Rectal smooth muscle tissue (tissue), 1 donor: Measurements from ENCODE around the gene PRKCZ.

Experiments used
- H3K27ac ChIP-seq: one replicate; pipeline ENCODE4 v1.7.0; 2013; ENCODE audit warnings: low read depth, low read length, inconsistent platforms
- H3K27me3 ChIP-seq: one replicate; pipeline ENCODE4 v1.7.0; 2013; ENCODE audit warnings: low read length; ENCODE audit not compliant: control insufficient read depth, insufficient read depth
- H3K36me3 ChIP-seq: one replicate; pipeline ENCODE4 v1.7.0; 2013; ENCODE audit warnings: low read length; ENCODE audit not compliant: control insufficient read depth, insufficient read depth
- H3K4me1 ChIP-seq: one replicate; pipeline ENCODE4 v1.7.0; 2013; ENCODE audit warnings: low read length; ENCODE audit not compliant: control insufficient read depth, insufficient read depth
- H3K4me3 ChIP-seq: one replicate; pipeline ENCODE4 v1.7.0; 2013; ENCODE audit warnings: low read length
- H3K9ac ChIP-seq: one replicate; pipeline ENCODE4 v1.7.0; 2013; ENCODE audit warnings: low read length

The PRKCZ gene

DNA sequence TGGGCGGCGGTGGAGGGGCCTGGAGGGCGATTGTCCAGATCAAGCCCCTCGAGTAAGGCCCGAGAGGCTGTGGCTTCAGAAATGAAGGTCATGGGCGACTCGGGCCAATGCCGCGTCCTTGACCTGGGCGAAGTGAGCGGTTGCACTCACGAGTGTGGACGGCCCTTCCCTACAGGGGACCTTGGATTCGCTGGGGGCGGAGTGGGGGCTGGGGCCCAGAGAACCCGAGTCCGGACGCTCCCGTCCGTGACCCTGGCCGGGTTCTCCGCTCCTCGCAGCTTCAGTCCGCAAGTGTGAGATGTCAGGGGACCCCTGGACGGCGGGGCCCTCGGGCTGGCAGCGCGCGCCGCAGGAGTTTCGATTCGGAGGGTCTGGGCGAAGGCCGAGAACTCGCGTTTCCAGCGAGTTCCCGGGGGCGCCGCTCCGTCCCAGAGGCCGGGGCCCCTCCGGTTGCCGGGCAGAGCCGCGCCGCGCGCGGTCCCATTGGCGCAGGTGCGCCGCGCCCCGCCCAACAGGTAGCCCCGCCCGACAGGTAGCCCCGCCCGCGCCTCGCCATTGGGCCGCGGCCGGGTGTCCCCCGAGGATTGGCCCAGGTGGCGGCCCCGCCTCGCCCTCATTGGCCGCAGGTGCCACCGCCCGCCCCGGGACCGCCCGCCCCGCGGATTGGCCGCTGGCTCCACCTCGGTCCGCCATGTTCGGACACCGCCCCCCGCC is at the start of gene PRKCZ:
Gene PRKCZ, plus strand, starts transcription at position 694 of the 714 bp plus-strand sequence. CDS start 220 bp downstream, outside the sequence.
- Histone ChIP-seq H3K27ac (no peak within 1 kb of the TSS), H3K27me3 (peaks cover 14% of the 10 kb centered on the region), H3K36me3 (no peaks in the 10 kb centered on the region), H3K9ac (no peak within 1 kb of the TSS), H3K4me3 (peak within 1 kb of the TSS; percentile 70), H3K4me1 (no peaks in the 10 kb centered on the region)

DNA sequence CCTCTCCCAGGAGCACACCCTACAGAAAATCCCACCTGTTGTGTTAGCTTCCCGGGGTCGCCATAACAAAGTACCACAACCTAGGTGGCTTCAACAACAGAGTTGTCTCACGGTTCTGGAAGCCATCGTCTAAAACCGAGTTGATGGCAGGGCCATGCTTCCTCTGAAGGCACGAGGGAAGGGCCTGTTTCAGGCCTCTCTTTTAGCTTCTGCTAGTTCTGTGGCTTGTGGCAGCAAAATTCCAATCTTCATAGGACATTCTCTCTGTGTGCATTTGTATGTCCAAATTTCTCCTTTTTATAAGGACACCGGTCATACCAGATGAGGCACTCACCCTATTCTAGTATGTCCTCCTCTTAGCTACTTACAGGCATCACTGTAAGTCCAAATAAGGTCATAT is 49.8 kb upstream of the PRKCZ start:
- H3K27me3 ChIP-seq, result peaks cover 5% of the 10 kb centered on the region
- H3K27ac ChIP-seq, result no peak overlapping the region
- no peak overlapping the region for H3K9ac ChIP-seq
- no peaks in the 10 kb centered on the region for H3K4me1 ChIP-seq
- H3K36me3 ChIP-seq, result no peaks in the 10 kb centered on the region
- H3K4me3 ChIP-seq, result no peak overlapping the region

DNA sequence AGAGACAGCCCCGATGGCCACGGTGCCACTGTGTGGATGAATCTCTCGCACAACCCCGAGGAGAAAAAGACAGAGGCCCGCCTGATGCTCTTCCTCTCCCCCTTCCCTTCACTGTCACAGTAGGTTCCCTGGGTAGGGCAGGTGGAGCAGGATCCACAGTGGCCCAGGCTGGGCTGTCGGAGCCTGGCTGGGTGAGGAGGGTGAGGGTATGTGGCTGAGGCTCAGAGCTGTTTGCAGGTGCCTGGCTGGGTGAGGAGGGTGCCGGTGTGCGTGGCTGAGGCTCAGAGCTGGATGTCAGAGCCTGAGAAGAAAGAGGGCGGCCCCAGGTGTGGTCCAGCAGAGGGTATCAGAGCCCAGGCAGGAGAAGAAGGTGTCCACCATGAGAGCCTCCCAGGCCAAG is 49.4 kb upstream of the PRKCZ start:
- H3K36me3 ChIP-seq, result no peaks in the 10 kb centered on the region
- H3K27me3 ChIP-seq, result peaks cover 5% of the 10 kb centered on the region
- no peak overlapping the region for H3K9ac ChIP-seq
- no peaks in the 10 kb centered on the region for H3K4me1 ChIP-seq
- H3K27ac ChIP-seq, result no peak overlapping the region
- no peak overlapping the region for H3K4me3 ChIP-seq

DNA sequence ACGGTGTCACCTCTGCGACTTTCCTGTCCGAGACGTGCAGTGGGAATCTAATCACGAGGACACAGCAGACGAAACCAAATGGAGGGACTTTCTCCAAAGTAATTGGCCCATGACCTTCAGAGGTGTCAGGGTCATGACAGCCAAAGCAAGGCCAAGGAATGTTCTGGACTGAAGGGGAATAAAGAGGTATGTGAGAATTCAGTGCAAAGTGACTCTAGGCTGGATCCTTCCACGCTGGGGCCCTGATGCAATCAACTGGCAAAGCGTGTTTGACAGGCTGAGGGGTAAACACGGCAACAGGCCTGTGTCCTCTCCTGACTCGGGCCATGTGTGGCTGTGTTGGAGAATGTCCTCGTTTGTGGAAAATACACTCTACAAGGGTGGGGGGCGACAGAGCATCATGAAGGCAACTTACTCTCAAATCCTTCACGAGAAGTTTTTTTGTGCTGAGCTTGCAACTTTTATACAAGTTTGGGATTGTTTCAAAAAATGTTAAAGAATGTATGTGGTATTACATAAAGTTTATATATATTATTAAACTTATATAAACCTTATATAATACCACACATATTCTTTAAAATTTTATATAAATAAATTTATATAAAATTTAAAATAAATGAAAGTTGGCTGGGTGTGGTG is 48.3 kb upstream of the PRKCZ start:
- H3K27ac ChIP-seq, result no peak overlapping the region
- peaks cover 5% of the 10 kb centered on the region for H3K27me3 ChIP-seq
- no peak overlapping the region for H3K9ac ChIP-seq

DNA sequence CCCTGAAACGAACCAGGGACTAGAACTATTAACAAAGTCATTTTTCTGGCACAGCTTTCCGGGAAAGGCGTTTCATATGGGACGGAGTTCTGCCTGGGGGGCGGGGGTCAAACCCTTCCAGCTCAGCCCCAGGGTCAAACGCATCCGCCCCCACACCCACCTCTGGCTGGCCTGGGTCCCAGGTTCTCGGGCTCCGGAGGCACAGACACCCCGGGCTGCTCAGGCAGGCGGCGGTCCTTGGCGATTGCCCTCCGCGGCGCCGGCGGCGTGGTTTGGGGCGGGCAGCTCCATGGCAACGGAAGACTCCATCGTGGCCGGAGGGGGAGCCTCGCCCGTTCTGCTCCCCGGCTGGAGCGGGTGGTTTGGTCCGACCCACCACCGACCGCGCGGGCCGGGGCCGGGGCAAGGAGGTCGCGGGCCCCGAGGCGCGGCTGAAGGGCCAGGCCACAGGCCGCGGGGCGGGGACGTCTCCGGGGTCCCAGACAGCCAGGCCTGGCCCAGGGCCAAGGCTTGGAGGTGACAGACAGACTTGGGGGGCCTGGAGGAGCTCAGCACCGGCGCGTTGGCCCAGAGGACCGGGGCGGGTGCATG is 46.6 kb upstream of the PRKCZ start, which contains the start of gene CFAP74:
Gene CFAP74, minus strand, starts transcription at position 246 of the 591 bp plus-strand sequence. CDS start 12,830 bp downstream, outside the sequence.
- no peak within 1 kb of the TSS for H3K9ac ChIP-seq
- no peak within 1 kb of the TSS for H3K27ac ChIP-seq
- H3K27me3 ChIP-seq, result peaks cover 5% of the 10 kb centered on the region
- H3K4me1 ChIP-seq, result no peaks in the 10 kb centered on the region
- no peak within 1 kb of the TSS for H3K4me3 ChIP-seq
- no peaks in the 10 kb centered on the region for H3K36me3 ChIP-seq

More for the DNA sequence above, 48.3 kb upstream of the PRKCZ start:
- no peak overlapping the region for H3K4me3 ChIP-seq
- no peaks in the 10 kb centered on the region for H3K4me1 ChIP-seq
- no peaks in the 10 kb centered on the region for H3K36me3 ChIP-seq

DNA sequence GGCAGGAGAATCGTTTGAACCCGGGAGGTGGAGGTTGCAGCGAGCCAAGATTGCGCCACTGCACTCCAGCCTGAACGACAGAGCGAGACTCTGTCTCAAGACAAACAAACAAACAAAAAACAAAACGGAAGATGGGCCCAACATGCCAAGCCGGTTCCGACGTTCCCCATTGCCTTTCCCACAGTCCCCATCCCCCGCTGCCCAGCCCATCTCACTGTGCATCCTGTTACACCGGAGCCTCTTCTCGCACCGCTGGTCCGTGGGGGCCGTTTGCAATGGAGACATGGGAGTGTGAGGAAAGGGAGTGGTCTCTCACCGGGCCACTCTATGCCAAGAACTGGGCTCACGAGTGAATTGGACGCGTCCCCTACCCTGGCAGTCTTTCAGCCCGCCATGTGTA is 45.4 kb upstream of the PRKCZ start:
- peaks cover 5% of the 10 kb centered on the region for H3K27me3 ChIP-seq
- H3K9ac ChIP-seq, result no peak overlapping the region
- H3K27ac ChIP-seq, result no peak overlapping the region

DNA sequence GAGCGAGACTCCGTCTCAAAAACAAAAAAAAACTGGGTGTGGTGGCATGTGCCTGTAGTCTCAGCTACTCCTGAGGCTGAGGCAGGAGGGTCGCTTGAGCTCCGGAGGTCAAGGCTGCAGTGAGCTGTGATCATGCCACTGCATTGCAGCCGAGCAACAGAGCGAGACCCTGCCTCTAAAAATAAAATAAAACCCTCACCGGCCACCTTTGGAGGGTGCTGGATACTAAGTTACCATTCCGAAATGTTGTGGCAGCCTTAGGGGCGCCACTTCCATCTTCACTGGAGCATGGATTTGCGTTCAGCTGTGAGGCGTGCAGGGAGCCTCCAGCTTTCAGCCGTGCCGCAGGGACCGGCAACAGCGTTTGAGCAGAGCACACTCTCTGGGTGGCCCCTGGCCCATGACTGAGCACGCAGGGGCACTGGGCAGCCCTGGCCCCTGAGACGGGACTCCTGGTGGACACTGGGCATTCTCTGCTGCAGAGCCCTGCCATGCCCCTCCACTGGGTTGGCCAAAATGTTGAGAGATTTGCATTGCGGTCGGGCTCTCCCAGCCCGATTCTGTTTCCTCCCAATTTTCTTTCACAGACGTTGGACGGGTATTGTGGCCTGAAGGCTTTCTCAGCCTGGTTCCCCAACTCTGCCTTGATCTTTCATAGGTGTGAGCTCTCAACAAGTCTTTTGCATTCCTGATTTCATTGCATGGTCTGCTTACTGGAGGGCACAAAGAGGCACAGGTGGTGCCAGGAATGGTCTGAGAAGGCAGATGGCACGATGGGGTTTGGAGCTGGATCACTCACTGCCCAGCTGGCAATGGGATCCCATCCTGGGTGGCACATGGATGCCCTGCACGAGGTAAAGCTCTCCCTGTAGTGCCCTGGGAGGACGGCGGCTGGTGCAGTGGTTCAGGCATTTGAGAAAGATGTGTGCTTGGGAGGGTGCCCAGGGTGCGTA is 40.8 kb upstream of the PRKCZ start:
- Histone ChIP-seq H3K9ac (no peak overlapping the region), H3K4me3 (no peak overlapping the region), H3K36me3 (no peaks in the 10 kb centered on the region), H3K27ac (no peak overlapping the region), H3K27me3 (peaks cover 6% of the 10 kb centered on the region), H3K4me1 (no peaks in the 10 kb centered on the region)

More for the DNA sequence above, 45.4 kb upstream of the PRKCZ start:
- Histone ChIP-seq H3K4me1 (no peaks in the 10 kb centered on the region), H3K36me3 (no peaks in the 10 kb centered on the region), H3K4me3 (no peak overlapping the region)

DNA sequence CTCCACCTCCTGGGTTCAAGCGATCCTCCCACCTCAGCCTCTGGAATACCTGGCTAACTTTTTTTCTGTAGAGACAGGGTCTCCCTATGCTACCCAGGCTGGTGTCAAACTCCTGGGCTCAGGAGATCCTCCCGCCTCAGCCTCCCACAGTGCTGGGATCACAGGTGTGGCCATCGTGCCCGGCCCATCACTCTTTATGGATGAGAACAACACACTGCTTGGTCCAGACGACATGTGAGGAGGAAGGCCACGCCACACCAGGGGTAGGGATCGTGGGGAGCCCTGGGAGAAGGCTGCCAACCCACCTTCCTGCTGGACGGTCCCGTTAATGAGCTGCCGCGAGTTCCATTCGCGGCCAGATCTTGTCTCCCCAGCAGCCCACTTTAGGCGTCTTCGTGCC is 36.0 kb upstream of the PRKCZ start:
- Histone ChIP-seq H3K4me1 (no peaks in the 10 kb centered on the region), H3K27me3 (peaks cover 7% of the 10 kb centered on the region)

DNA sequence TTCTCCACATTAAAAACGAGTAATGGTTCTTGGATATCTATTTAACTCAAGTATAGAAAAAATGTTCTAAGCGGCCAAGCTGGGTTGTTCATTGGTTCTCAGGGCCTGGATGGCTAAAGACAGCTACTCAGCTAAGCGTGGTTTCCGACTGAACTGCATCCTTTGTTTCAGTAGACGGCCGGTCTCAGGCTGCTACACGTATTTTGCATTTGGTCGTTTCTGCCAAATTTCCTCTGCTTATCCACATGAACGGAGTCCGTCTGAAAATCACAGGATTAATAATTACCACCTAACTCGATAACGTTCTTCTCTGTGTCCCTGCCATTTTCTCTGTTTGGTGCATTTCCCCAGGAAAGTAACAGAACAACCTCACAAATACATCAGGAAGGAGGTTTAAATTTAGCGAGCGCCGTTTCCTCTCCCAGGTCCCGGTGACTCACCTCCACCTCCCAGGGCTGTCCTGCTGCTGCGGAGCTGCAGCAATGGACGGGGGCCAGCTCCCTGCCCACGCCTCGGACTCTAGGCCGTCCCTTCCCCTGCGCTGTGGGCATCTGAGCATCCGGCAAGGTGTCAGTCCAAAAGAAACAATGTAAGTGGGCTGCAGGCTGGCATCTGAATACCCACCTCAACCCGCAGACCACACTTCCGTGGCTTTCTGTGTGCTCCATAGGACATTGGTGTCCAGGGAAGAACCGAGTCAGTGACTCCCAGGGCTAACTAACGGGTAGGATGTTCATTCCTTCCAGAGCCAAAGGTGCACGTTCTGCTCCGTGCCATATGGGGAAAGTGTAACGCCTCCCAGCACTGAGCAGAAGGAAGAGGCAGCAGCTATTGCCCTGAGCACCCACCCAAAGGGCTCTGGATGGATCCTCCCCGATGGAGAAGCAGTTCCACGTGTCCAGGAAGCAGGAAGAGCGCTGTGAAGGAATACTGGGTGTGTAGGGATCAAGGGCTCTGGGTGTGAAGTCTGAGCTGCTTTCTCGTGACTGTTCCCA is 35.2 kb upstream of the PRKCZ start:
- Histone ChIP-seq H3K9ac (no peak overlapping the region), H3K27ac (no peak overlapping the region), H3K27me3 (peaks cover 11% of the 10 kb centered on the region), H3K36me3 (no peaks in the 10 kb centered on the region), H3K4me1 (no peaks in the 10 kb centered on the region), H3K4me3 (no peak overlapping the region)

More for the DNA sequence above, 36.0 kb upstream of the PRKCZ start:
- no peaks in the 10 kb centered on the region for H3K36me3 ChIP-seq
- H3K4me3 ChIP-seq, result no peak overlapping the region
- no peak overlapping the region for H3K9ac ChIP-seq
- H3K27ac ChIP-seq, result no peak overlapping the region

DNA sequence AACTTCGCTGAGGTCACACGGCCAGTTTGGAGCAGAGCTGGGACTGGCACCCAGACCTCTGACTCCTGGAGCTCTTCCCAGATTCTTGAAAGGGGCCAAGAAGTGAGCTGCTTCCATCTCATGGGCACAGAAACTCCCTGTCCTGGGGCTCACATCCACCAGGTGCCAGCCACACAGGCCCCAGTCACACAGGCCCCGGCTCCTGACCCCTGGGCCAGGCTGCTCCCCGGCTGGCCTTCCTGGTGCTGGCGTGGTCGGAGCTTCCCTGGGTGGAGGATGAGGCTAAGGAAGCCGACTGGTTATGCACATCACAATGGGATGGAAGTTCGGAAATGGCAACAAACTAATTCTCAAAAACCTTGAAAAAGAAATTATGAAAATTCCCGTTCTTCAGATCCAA is 34.1 kb upstream of the PRKCZ start:
- H3K4me3 ChIP-seq, result no peak overlapping the region
- no peaks in the 10 kb centered on the region for H3K4me1 ChIP-seq
- no peaks in the 10 kb centered on the region for H3K36me3 ChIP-seq
- H3K27ac ChIP-seq, result no peak overlapping the region
- H3K27me3 ChIP-seq, result peaks cover 22% of the 10 kb centered on the region
- H3K9ac ChIP-seq, result no peak overlapping the region
